Measurements from ENCODE around the gene PLEKHA1. TPM values are rescaled to one million over a fixed set of nuclear protein-coding genes. Genes with fewer than 3 reads are reported as not detected.

The PLEKHA1 gene
- total RNA-seq, 1 experiment from 2014 or later = 18.9 TPM

GRCh38 chr10:122471531-122472177 lies 97.1 kb downstream of the PLEKHA1 start:
- no TSS peak for BruUV-seq (replicated peaks)
- POLR2A ChIA-PET (ENCODE audit: low non-redundant PET) = no interaction called here

GRCh38 chr10:122473116-122473515 lies 98.6 kb downstream of the PLEKHA1 start:
- CTCF ChIA-PET = no interaction called here
- TF ChIP-seq CTCF (conservative IDR thresholded peaks at IDR 0.05; ENCODE audit: low read depth, low read length) (no peak), EZH2 (IDR thresholded peaks at IDR 0.05; ENCODE audit: borderline replicate concordance, low read depth, low read length, poor library complexity, severe bottlenecking) (no peak)
- no peak overlapping the region for H3K27ac ChIP-seq (ENCODE audit: low read depth, low read length, poor library complexity, severe bottlenecking)

More at GRCh38 chr10:122471531-122472177, 97.1 kb downstream of the PLEKHA1 start:
- H3K27me3 ChIP-seq (replicated peaks; ENCODE audit: insufficient read depth, low read depth, low read length, poor library complexity) = peaks cover 13% of the 10 kb centered on the region
- no peak overlapping the region for H3K27ac ChIP-seq (ENCODE audit: low read depth, low read length, poor library complexity, severe bottlenecking)
- H3K4me1 ChIP-seq (ENCODE audit: insufficient read depth, low read length, poor library complexity, severe bottlenecking) = no peaks in the 10 kb centered on the region
- TF ChIP-seq EZH2 (IDR thresholded peaks at IDR 0.05; ENCODE audit: borderline replicate concordance, low read depth, low read length, poor library complexity, severe bottlenecking) (no peak), CTCF (conservative IDR thresholded peaks at IDR 0.05; ENCODE audit: low read depth, low read length) (no peak)
- intact Hi-C loops (cut with micrococcal nuclease; ENCODE audit: unreplicated experiment) = no loop called here
- no peak overlapping the region for H3K4me3 ChIP-seq (ENCODE audit: low read depth, low read length, poor library complexity, severe bottlenecking)
- CTCF ChIA-PET = no interaction called here
- H3K36me3 ChIP-seq (ENCODE audit: insufficient read depth, low read length, poor library complexity, severe bottlenecking) = no peaks in the 10 kb centered on the region
- no peaks in the 10 kb centered on the region for H3K9me3 ChIP-seq (ENCODE audit: low read depth, low read length, poor library complexity, severe bottlenecking)
- no peak for DNase-seq (ENCODE audit: low spot score)

GRCh38 chr10:122474131-122474818 lies 99.8 kb downstream of the PLEKHA1 start:
- no peak for DNase-seq (ENCODE audit: low spot score)
- BruUV-seq (replicated peaks) = no TSS peak
- no peak overlapping the region for H3K4me3 ChIP-seq (ENCODE audit: low read depth, low read length, poor library complexity, severe bottlenecking)
- no peaks in the 10 kb centered on the region for H3K36me3 ChIP-seq (ENCODE audit: insufficient read depth, low read length, poor library complexity, severe bottlenecking)
- intact Hi-C loops (cut with micrococcal nuclease; ENCODE audit: unreplicated experiment) = no loop called here
- H3K4me1 ChIP-seq (ENCODE audit: insufficient read depth, low read length, poor library complexity, severe bottlenecking) = no peaks in the 10 kb centered on the region
- no peak overlapping the region for H3K27ac ChIP-seq (ENCODE audit: low read depth, low read length, poor library complexity, severe bottlenecking)
- ChIA-PET CTCF (no interaction called here), POLR2A (ENCODE audit: low non-redundant PET) (no interaction called here)
- H3K9me3 ChIP-seq (ENCODE audit: low read depth, low read length, poor library complexity, severe bottlenecking) = no peaks in the 10 kb centered on the region
- TF ChIP-seq EZH2 (IDR thresholded peaks at IDR 0.05; ENCODE audit: borderline replicate concordance, low read depth, low read length, poor library complexity, severe bottlenecking) (no peak), CTCF (conservative IDR thresholded peaks at IDR 0.05; ENCODE audit: low read depth, low read length) (no peak)
- no peaks in the 10 kb centered on the region for H3K27me3 ChIP-seq (replicated peaks; ENCODE audit: insufficient read depth, low read depth, low read length, poor library complexity)

More at GRCh38 chr10:122473116-122473515, 98.6 kb downstream of the PLEKHA1 start:
- Histone ChIP-seq H3K4me1 (ENCODE audit: insufficient read depth, low read length, poor library complexity, severe bottlenecking) (no peaks in the 10 kb centered on the region), H3K27me3 (replicated peaks; ENCODE audit: insufficient read depth, low read depth, low read length, poor library complexity) (no peaks in the 10 kb centered on the region), H3K9me3 (ENCODE audit: low read depth, low read length, poor library complexity, severe bottlenecking) (no peaks in the 10 kb centered on the region), H3K4me3 (ENCODE audit: low read depth, low read length, poor library complexity, severe bottlenecking) (no peak overlapping the region), H3K36me3 (ENCODE audit: insufficient read depth, low read length, poor library complexity, severe bottlenecking) (no peaks in the 10 kb centered on the region)
- no peak for DNase-seq (ENCODE audit: low spot score)
- no TSS peak for BruUV-seq (replicated peaks)
- POLR2A ChIA-PET (ENCODE audit: low non-redundant PET) = no interaction called here
- intact Hi-C loops (cut with micrococcal nuclease; ENCODE audit: unreplicated experiment) = no loop called here

All from A673 (cell line).